Thoracic aorta (tissue), 2 donors: Measurements from ENCODE around the gene CELA3B. TPM values are rescaled to one million over a fixed set of nuclear protein-coding genes. Genes with fewer than 3 reads are reported as not detected.
"Not testable (repeated sequence)": the region's sequence is repeated elsewhere in the genome, so short reads cannot be mapped to it uniquely, and the experiment has no call there.

Source experiments
- ATAC-seq: fragments of 150-250 bp; one replicate; pipeline ENCODE4 v1.8.0; 2017; ENCODE audit warnings: low read depth; ENCODE audit not compliant: insufficient number of reproducible peaks, low FRiP score
- DNase-seq: peaks from one replicate; pipeline ENCODE4 v3.0.0-alpha.2; 2020; ENCODE audit warnings: low spot score
- H3K27ac ChIP-seq, 2 donors: fragments of 200-600 bp; sonication (generic); 1 replicate in 1 of 2; 2 replicates in 1 of 2; pipeline ENCODE4 v1.5.1; 2016; ENCODE audit warnings: mild to moderate bottlenecking in 2 of 2, moderate library complexity in 2 of 2
- H3K27me3 ChIP-seq: fragments of 200-600 bp; sonication (generic); replicated peaks from 2 replicates; pipeline ENCODE4 v1.6.0; 2016; ENCODE audit warnings: mild to moderate bottlenecking; ENCODE audit not compliant: insufficient read depth
- H3K36me3 ChIP-seq: fragments of 200-600 bp; sonication (generic); one replicate; pipeline ENCODE4 v1.5.1; 2016
- H3K4me1 ChIP-seq, 2 donors: fragments of 200-600 bp; sonication (generic); 1 replicate in 1 of 2; 2 replicates in 1 of 2; pipeline versions ENCODE4 v1.5.1 to v1.6.0; 2016; ENCODE audit warnings: low read depth in 2 of 2, mild to moderate bottlenecking in 1 of 2; ENCODE audit not compliant: control insufficient read depth in 1 of 2
- H3K4me3 ChIP-seq: fragments of 200-600 bp; sonication (generic); 2 replicates; pipeline ENCODE4 v1.5.1; 2016; ENCODE audit warnings: mild to moderate bottlenecking
- H3K9me3 ChIP-seq: fragments of 200-600 bp; sonication (generic); 2 replicates; pipeline ENCODE4 v1.5.1; 2016
- total RNA-seq, 2 donors: library from RNA; depleted of rRNA; stranded (reverse); fragments of >200 nt; gene quantifications; one replicate each; pipeline versions ENCODE4 v1.1.0 to v1.2.3, GENCODE V29; 2016
- TF ChIP-seq, protein P1 (sequence below): fragments of 200-600 bp; sonication (generic); IDR thresholded peaks from one replicate; pipeline ENCODE4 v1.5.1; 2019; ENCODE audit warnings: antibody characterized with exemption

CELA3B gene, protein sequence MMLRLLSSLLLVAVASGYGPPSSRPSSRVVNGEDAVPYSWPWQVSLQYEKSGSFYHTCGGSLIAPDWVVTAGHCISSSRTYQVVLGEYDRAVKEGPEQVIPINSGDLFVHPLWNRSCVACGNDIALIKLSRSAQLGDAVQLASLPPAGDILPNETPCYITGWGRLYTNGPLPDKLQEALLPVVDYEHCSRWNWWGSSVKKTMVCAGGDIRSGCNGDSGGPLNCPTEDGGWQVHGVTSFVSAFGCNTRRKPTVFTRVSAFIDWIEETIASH
- 1 to 10 TPM in 1 of 2 donors, not detected in 1; 2.0 TPM for total RNA-seq

GRCh38 chr1:21976703-21977239 lies at the start of gene CELA3B:
Gene CELA3B, plus strand, starts transcription at chr1:21977022. Its CDS starts 18 bp downstream, at chr1:21977040.
- H3K4me1 ChIP-seq = peaks cover 0 to 14% of the 10 kb centered on the region in 2 donors

DNA sequence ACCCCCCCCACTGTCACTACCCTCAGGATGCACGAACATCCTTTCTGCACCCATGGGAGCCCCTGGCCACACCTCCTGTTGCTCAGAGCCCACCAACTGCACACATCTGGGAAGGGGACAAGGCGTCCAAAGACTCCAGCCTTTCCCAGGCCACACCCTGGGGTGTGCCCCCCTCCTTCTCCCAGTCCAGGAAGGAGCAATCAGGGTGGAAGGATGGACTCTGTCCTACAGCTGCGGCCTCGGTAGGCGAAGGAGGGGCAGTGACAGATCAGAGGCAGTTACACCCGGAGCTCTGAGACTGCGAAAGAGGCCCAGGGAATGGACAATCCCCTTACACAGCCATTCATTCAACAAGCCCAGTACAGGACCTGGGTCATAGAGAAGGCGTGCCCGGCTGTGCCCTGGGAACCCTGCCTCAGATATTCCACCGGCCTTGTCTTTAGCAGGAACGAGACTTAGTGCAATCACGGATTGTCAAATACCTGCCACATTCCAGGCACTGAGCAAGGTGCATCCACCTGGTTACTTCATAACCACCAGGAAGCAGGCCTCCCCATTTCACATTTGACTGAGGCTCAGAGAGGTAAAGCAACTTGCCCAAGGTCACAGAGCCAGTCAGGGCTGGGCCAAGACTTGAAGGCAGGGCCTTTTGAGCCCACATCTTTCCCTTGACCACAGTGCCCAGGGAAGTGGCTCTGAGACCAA lies 49.1 kb upstream of the CELA3B start:
- H3K36me3 ChIP-seq = no peaks in the 10 kb centered on the region
- no peak for ATAC-seq
- peak overlapping the region; percentile 95 to 99 for H3K27ac ChIP-seq
- no peaks in the 10 kb centered on the region for H3K27me3 ChIP-seq
- peaks cover 70 to 98% of the 10 kb centered on the region in 2 donors for H3K4me1 ChIP-seq
- peak overlapping the region; percentile 20 for H3K4me3 ChIP-seq
- H3K9me3 ChIP-seq = no peaks in the 10 kb centered on the region
- TF ChIP-seq, protein P1, sequence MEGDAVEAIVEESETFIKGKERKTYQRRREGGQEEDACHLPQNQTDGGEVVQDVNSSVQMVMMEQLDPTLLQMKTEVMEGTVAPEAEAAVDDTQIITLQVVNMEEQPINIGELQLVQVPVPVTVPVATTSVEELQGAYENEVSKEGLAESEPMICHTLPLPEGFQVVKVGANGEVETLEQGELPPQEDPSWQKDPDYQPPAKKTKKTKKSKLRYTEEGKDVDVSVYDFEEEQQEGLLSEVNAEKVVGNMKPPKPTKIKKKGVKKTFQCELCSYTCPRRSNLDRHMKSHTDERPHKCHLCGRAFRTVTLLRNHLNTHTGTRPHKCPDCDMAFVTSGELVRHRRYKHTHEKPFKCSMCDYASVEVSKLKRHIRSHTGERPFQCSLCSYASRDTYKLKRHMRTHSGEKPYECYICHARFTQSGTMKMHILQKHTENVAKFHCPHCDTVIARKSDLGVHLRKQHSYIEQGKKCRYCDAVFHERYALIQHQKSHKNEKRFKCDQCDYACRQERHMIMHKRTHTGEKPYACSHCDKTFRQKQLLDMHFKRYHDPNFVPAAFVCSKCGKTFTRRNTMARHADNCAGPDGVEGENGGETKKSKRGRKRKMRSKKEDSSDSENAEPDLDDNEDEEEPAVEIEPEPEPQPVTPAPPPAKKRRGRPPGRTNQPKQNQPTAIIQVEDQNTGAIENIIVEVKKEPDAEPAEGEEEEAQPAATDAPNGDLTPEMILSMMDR = no peak
- DNase-seq = no peak

More at GRCh38 chr1:21976703-21977239, at the start of gene CELA3B:
- not testable (repeated sequence) for H3K9me3 ChIP-seq, H3K36me3 ChIP-seq, H3K27me3 ChIP-seq, H3K27ac ChIP-seq, ATAC-seq, DNase-seq, H3K4me3 ChIP-seq

DNA sequence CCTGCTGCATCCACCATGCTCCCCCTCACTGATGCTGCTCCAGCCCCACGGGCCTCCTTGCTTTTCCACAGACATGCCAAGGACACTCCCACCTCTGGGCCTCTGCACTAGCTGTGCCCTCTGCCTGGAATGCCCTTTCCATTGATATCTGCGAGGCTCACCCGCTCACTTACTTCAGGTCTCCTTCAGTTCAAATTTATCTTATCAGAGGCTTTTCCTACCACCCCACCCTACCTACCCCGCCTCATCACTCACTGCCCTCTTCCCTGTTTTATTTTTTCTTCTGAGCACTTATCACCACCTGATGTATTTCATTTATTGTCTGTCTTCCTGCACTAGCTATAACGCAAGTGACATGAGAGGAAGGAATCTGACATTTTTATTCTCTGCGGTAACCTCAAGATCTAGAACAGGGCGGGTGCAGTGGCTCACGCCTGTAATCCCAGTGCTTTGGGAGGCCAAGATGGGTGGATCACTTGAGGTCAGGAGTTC lies 46.7 kb upstream of the CELA3B start:
- no peak for ATAC-seq
- peaks cover 62 to 98% of the 10 kb centered on the region in 2 donors for H3K4me1 ChIP-seq

GRCh38 chr1:21930629-21931170 lies 46.1 kb upstream of the CELA3B start:
- H3K4me1 ChIP-seq = peaks cover 58 to 98% of the 10 kb centered on the region in 2 donors
- DNase-seq = no peak
- peak overlapping the region; percentile 95 to 99 for H3K27ac ChIP-seq
- no peak for ATAC-seq
- no peaks in the 10 kb centered on the region for H3K9me3 ChIP-seq
- no peaks in the 10 kb centered on the region for H3K27me3 ChIP-seq
- peak overlapping the region; percentile 44 for H3K4me3 ChIP-seq
- TF ChIP-seq, protein P1 = no peak
- no peaks in the 10 kb centered on the region for H3K36me3 ChIP-seq

More for the DNA sequence above, 46.7 kb upstream of the CELA3B start:
- no peaks in the 10 kb centered on the region for H3K9me3 ChIP-seq
- no peaks in the 10 kb centered on the region for H3K27me3 ChIP-seq
- no peak overlapping the region for H3K4me3 ChIP-seq
- H3K27ac ChIP-seq = peak overlapping the region; percentile 95 to 99
- TF ChIP-seq, protein P1 = no peak
- H3K36me3 ChIP-seq = no peaks in the 10 kb centered on the region
- no peak for DNase-seq

GRCh38 chr1:21931171-21932093 lies 45.4 kb upstream of the CELA3B start:
- ATAC-seq (no peak), DNase-seq (no peak)
- TF ChIP-seq, protein P1 = no peak
- Histone ChIP-seq H3K27me3 (no peaks in the 10 kb centered on the region), H3K27ac (peak overlapping the region; percentile 95 to 99), H3K4me3 (peak overlapping the region; percentile 75), H3K4me1 (peaks cover 52 to 92% of the 10 kb centered on the region in 2 donors), H3K36me3 (no peaks in the 10 kb centered on the region), H3K9me3 (no peaks in the 10 kb centered on the region)
